GM19452 (cell line): ENCODE results near the gene CDK11B.
"Not testable (repeated sequence)": the region's sequence is repeated elsewhere in the genome, so short reads cannot be mapped to it uniquely, and the experiment has no call there.

Experiments used
- ATAC-seq: cut with Tn5 transposase; IDR thresholded peaks from one replicate; pipeline ENCODE4 v1.9.1; 2021; ENCODE audit not compliant: unreplicated experiment

The CDK11B gene

DNA sequence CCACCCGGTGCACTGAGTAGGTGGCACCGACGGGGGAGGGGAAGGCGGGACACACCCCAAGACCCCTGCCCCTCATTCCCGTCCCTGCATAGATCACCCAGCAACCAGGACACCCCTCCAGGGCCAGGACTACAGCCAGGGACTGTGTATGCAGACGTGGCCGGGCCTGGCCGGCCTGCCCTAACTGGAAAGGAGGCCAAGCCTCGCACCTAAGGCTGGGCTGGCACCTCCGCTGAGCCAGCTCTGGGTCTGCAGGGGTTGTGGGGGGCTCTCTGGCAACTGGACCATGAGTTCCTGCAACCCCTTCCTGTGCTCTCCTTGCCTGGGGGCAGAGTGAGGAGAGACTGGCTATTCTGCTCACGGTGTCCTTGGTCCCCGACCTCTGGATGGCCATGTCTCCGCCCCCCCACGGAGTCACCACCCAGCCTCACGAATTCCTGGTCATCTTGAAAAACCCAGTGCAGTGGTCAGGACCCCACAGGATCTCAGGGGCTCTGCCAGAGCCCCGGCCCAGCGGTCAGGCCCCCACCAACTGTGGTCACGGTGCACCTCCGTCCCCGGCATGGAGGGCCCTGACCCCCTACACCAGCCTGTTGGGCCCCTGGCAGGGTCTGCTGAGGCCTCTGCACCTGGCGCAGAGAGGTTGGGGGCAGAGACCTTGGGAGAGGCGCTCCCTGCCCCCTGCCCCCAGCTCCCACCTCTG lies 57.8 kb downstream of the CDK11B start:
- no peak for ATAC-seq

DNA sequence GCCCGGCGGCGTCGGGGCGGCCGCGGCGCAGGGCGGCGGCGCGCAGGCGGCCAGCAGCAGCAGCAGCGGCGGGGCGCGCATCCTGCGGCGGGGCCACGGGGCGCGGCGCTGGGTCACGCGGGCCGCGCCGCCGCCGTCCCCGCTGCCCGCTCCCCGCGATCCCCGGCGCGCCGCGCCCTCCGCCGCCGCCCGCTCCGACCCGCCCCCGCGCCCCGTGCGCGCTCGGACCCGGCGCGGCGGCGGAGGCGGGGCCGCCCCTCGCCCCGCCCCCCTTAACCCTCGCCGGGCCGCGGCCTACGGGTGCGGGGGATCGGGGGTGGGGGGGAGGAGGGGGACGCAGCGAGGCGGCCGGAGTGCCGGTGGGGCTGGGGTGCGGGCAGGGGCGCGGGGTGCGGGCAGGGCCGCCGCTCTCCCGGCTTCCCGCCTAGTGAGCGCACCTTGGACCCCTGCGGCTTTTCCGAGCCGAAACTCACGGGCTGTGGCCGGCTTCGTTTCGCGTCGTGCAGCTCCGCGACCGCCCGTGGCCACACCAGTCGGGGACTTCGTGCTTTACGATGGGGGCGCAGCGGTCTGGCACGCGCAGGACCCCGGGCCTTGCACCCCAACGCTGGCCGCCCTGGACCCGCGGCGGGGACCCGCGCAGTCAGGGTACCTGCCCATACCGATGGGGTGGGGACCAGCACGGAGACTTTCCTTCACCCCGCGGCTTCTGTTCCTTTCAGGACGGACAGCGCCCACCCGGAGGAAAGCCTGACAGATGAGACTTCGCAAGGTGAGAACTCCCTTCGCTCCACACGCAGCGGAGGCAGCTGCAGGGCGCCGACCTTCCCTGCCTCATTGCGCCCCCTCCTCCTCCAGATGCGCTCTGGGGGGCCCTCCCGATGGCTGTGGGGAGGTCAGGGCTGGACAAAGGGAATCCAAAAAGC lies 58.6 kb downstream of the CDK11B start, which contains the start of gene FNDC10:
Gene FNDC10 (minus strand): TSS at position 201 of the 926 bp plus-strand sequence. CDS start 120 bp downstream, at position 81.
- no peak for ATAC-seq

DNA sequence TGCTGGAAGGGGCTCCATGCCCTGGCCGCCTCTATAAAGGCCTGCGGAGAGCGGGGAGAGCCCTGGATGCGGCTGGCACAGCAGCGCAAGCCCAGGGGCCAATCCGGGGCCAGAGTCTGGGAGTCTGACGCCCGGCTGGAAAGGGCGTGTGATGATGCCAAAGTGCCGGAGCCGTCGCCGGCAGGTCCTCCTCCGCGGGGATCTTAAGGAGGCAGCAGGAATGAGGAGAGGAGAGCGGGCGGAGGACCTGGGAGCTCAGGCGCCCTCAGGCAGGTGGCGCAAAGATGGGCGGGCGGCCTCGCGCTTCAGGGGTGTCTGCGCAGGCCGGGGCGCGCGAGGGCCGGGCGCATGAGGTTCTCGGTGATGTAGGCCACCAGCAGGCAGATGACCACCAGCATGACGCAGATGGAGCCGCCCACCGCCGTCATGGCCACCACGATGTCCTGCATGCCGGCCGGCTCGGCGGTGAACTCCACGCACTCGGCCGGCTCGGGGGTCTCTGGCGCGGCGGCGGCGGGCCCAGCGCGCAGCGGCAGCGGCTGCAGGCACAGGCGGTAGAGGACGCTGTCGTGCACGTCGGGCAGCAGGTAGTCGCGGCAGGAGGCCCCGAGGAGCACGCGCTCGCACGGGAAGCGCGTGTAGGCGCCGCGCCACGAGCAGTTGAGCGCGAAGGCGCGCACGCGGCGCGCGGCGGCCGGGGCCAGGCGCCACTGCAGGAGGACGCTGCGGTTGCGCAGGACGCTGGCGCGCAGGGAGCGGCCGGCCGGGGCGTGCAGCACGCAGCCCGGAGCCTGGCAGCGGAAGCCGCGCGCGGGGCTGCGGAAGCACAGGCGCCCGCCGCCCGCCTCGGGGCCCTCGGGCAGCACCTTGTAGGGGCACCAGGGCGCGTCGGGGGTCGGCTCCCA lies 59.5 kb downstream of the CDK11B start:
- ATAC-seq = no peak

- ATAC-seq = no peak
These were observed 60.1 kb downstream of the CDK11B start for GRCh38 chr1:1598720-1599029.

DNA sequence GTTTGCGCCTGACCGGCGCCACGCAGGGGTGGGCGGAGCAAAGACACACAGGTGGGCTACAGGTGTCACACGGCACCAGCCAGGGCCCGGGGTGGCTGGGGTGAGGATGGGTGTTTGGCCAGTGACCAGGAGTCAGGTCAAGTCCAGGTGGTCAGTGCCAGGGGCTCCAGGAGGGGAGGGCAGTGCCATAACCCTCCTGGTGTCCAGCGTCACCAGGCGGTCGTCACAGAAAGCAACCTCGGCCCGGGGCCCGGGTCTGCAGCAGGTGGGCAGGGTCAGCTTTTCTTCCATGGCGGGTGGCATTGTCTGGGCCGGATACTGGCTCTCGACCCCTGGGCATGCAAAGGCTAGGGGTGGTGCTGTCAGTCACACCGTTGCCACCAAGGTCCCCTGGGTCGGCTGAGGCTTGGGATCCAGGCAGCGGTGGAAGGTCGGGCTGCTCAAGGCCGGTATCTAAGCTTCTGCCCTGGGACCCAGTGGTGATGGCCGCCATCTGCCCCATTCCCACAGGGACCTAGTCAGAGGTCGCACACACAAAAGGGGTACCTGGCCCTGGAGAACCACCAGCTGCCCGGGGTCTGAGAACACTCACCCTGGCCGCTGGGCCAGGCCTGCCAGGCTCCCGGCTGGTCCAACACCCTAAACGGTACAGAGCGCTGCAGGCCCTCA lies 60.6 kb downstream of the CDK11B start:
- no peak for ATAC-seq

- no peak for ATAC-seq
These were observed 61.4 kb downstream of the CDK11B start for GRCh38 chr1:1597275-1597930.

- ATAC-seq = no peak
These were observed 62.1 kb downstream of the CDK11B start for GRCh38 chr1:1596493-1597274.

- ATAC-seq = not testable (repeated sequence)
These were observed 63.5 kb downstream of the CDK11B start for GRCh38 chr1:1595341-1595740.

GRCh38 chr1:1594602-1595260 lies 64.1 kb downstream of the CDK11B start:
- no peak for ATAC-seq

GRCh38 chr1:1593834-1594601 lies 64.8 kb downstream of the CDK11B start:
- no peak for ATAC-seq

- ATAC-seq = no peak
These were observed 67.4 kb downstream of the CDK11B start for GRCh38 chr1:1591452-1591851.
